Hepatocyte (in vitro differentiated cells): ENCODE results near the gene SPX. TPM values are rescaled to one million over a fixed set of nuclear protein-coding genes. Genes with fewer than 3 reads are reported as not detected.

Source experiments
- DNase-seq: peaks from one replicate; pipeline ENCODE4 v3.0.0-alpha.2; 2016; ENCODE audit warnings: low spot score
- H2AFZ ChIP-seq: fragments of 200-600 bp; sonication (generic); 2 replicates; pipeline ENCODE4 v1.6.0; 2016; ENCODE audit warnings: antibody characterized with exemption, mild to moderate bottlenecking
- H3K27ac ChIP-seq: fragments of 200-600 bp; sonication (generic); 2 replicates; pipeline ENCODE4 v1.5.1; 2016; ENCODE audit warnings: mild to moderate bottlenecking
- H3K27me3 ChIP-seq: fragments of 200-600 bp; sonication (generic); 2 replicates; pipeline ENCODE4 v1.6.1; 2016
- H3K36me3 ChIP-seq: fragments of 200-600 bp; sonication (generic); replicated peaks from 2 replicates; pipeline ENCODE4 v1.5.1; 2016; ENCODE audit warnings: low read depth; ENCODE audit not compliant: insufficient read depth
- H3K4me1 ChIP-seq: fragments of 200-600 bp; sonication (generic); 2 replicates; pipeline ENCODE4 v1.5.1; 2016; ENCODE audit warnings: mild to moderate bottlenecking, moderate library complexity; ENCODE audit not compliant: insufficient read depth
- H3K4me2 ChIP-seq: fragments of 200-600 bp; sonication (generic); 2 replicates; pipeline ENCODE4 v1.6.0; 2016
- H3K4me3 ChIP-seq: fragments of 200-600 bp; sonication (generic); 2 replicates; pipeline ENCODE4 v1.5.1; 2016; ENCODE audit warnings: mild to moderate bottlenecking
- H3K79me2 ChIP-seq: fragments of 200-600 bp; sonication (generic); 2 replicates; pipeline ENCODE4 v1.6.0; 2017; ENCODE audit warnings: mild to moderate bottlenecking
- H3K9me2 ChIP-seq: fragments of 200-600 bp; sonication (generic); replicated peaks from 2 replicates; pipeline ENCODE4 v1.6.0; 2017; ENCODE audit warnings: mild to moderate bottlenecking; ENCODE audit not compliant: insufficient read depth
- H3K9me3 ChIP-seq: fragments of 200-600 bp; sonication (generic); 2 replicates; pipeline ENCODE4 v1.5.1; 2016; ENCODE audit warnings: low read depth, mild to moderate bottlenecking
- H4K20me1 ChIP-seq: fragments of 200-600 bp; sonication (generic); 2 replicates; pipeline ENCODE4 v1.6.0; 2016; ENCODE audit warnings: mild to moderate bottlenecking; ENCODE audit not compliant: insufficient read depth, poor library complexity, severe bottlenecking
- EZH2 ChIP-seq: fragments of 200-600 bp; sonication (generic); IDR thresholded peaks from 2 replicates; pipeline ENCODE4 v1.6.1; 2016; ENCODE audit warnings: antibody characterized with exemption, mild to moderate bottlenecking, borderline replicate concordance
- EZH2phosphoT487 ChIP-seq: fragments of 200-600 bp; sonication (generic); IDR thresholded peaks from one replicate; pipeline ENCODE4 v1.6.1; 2018; ENCODE audit warnings: antibody characterized with exemption, mild to moderate bottlenecking, low read depth, moderate library complexity; ENCODE audit not compliant: unreplicated experiment, severe bottlenecking
- WGBS: methylation state at CpG from one replicate; pipeline ENCODE4 v1.1.6; 2016; ENCODE audit warnings: low lambda C conversion rate; ENCODE audit errors: missing lambda C conversion rate; 5-methylcytosine and 5-hydroxymethylcytosine counted together
- polyA plus RNA-seq: library from polyadenylated mRNA; unstranded; fragments of >200 nt; fragmentation: Nextera tagmentation; extraction: Ambion mirVana; gene quantifications from 2 replicates; pipeline ENCODE4 v1.2.1, GENCODE V29; 2016
- total RNA-seq: library from RNA; depleted of rRNA; stranded (reverse); fragments of >200 nt; gene quantifications from 2 replicates; pipeline ENCODE4 v1.2.3, GENCODE V29; 2014
- TF ChIP-seq, protein P1 (sequence below): fragments of 200-600 bp; sonication (generic); IDR thresholded peaks from 2 replicates; pipeline ENCODE4 v1.5.1; 2016; ENCODE audit warnings: antibody characterized with exemption, mild to moderate bottlenecking; ENCODE audit not compliant: poor library complexity

Gene SPX
- total and polyA plus RNA-seq, 2 experiments from 2014 or later: 0.39 to 0.63 TPM

DNA sequence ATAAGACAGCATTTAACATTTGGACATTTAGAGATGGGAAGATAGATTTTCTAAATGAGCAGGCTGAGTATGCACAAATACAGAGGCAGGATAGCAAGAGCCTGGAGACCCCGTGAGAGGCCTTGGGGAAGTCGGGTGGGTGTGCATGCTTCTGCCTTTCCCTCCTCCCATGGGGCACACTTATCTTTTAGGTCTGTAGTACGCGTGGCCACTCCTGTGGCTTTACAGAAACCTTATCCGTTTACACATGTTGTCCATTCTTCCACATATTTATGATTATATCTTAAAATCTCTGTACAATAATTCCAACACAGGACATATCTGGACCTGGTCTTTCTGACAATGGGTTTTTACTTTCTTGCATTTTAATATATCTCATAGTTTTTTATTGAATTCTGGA lies 45.0 kb downstream of the SPX start:
- H3K79me2 ChIP-seq: no peaks in the 10 kb centered on the region
- H4K20me1 ChIP-seq: no peaks in the 10 kb centered on the region
- no peaks in the 10 kb centered on the region for H3K36me3 ChIP-seq
- TF ChIP-seq EZH2phosphoT487 (no peak), EZH2 (no peak)
- TF ChIP-seq, protein P1, sequence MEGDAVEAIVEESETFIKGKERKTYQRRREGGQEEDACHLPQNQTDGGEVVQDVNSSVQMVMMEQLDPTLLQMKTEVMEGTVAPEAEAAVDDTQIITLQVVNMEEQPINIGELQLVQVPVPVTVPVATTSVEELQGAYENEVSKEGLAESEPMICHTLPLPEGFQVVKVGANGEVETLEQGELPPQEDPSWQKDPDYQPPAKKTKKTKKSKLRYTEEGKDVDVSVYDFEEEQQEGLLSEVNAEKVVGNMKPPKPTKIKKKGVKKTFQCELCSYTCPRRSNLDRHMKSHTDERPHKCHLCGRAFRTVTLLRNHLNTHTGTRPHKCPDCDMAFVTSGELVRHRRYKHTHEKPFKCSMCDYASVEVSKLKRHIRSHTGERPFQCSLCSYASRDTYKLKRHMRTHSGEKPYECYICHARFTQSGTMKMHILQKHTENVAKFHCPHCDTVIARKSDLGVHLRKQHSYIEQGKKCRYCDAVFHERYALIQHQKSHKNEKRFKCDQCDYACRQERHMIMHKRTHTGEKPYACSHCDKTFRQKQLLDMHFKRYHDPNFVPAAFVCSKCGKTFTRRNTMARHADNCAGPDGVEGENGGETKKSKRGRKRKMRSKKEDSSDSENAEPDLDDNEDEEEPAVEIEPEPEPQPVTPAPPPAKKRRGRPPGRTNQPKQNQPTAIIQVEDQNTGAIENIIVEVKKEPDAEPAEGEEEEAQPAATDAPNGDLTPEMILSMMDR: no peak
- no peak overlapping the region for H3K27ac ChIP-seq
- H3K4me1 ChIP-seq: peaks cover 4% of the 10 kb centered on the region
- H3K4me3 ChIP-seq: no peak overlapping the region
- DNase-seq: no peak
- H3K9me3 ChIP-seq: no peaks in the 10 kb centered on the region
- no peaks in the 10 kb centered on the region for H3K9me2 ChIP-seq
- no peaks in the 10 kb centered on the region for H3K27me3 ChIP-seq
- no peak overlapping the region for H2AFZ ChIP-seq
- H3K4me2 ChIP-seq: no peak overlapping the region
- 85% methylated on average over 5 of the region's 5 CpGs for WGBS

DNA sequence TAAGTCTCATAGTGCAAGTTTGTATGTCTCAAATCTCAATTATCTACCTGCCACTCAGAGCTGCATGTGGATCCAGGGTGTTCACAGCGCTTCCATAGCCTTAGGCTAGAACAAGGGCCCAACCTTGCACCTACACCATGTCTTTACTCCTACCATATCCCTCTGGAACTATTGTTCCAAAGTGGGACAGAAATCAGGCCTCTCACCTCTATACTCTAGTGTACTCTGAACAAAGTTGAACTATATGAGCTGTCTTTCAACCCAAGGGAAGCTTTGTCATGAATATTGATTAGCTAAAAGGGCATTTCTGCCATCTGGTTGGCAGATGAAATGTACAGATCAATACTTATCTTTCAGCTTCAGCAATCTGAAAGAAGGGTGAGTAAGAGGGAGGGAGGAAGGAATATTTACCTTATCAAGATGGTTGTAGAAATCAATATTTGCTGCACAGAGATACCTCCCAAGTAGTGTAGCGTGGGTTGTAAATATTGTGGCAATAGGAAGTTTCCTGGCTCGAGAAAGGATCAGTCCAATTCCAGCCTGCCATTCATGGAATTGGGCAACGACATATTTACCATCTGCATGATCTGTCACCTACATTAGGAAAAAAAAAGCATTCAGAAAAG lies 47.8 kb downstream of the SPX start:
- Histone ChIP-seq H3K9me2 (no peaks in the 10 kb centered on the region), H3K36me3 (no peaks in the 10 kb centered on the region), H3K4me1 (no peaks in the 10 kb centered on the region), H3K4me2 (no peak overlapping the region), H4K20me1 (no peaks in the 10 kb centered on the region), H3K9me3 (no peaks in the 10 kb centered on the region), H2AFZ (no peak overlapping the region), H3K27me3 (no peaks in the 10 kb centered on the region), H3K4me3 (no peak overlapping the region), H3K27ac (no peak overlapping the region), H3K79me2 (no peaks in the 10 kb centered on the region)
- 90% methylated on average over 4 of the region's 4 CpGs for WGBS
- TF ChIP-seq EZH2phosphoT487 (no peak), EZH2 (no peak)
- TF ChIP-seq, protein P1: no peak
- no peak for DNase-seq

- Histone ChIP-seq H3K9me3 (no peaks in the 10 kb centered on the region), H3K9me2 (no peaks in the 10 kb centered on the region), H3K4me2 (no peak overlapping the region), H3K79me2 (no peaks in the 10 kb centered on the region), H3K36me3 (no peaks in the 10 kb centered on the region), H4K20me1 (no peaks in the 10 kb centered on the region), H3K27me3 (no peaks in the 10 kb centered on the region), H3K27ac (no peak overlapping the region), H3K4me1 (no peaks in the 10 kb centered on the region), H3K4me3 (no peak overlapping the region), H2AFZ (no peak overlapping the region)
- WGBS: 77% methylated on average over 2 of the region's 2 CpGs
- TF ChIP-seq, protein P1: no peak
- TF ChIP-seq EZH2 (no peak), EZH2phosphoT487 (no peak)
- DNase-seq: no peak
Measured at GRCh38 chr12:21576431-21576830, 50.3 kb downstream of the SPX start.

DNA sequence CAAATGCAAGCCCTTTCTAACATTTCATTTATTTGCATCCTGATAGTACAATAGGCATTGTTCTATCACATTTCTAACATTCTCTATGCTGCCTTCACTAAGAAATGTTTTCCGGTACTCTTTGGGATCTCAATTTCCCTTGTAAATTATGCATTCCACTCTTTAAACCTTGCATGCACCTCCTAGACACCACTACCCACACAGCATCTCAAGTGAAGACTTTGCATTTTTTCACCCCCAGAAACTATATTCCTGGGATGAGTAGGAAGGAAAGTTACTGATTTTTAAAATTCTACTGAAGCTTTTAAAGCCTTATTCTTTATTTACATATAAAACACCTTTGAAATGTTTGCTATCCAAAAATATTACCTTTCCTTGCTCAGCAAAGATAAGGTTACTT lies 51.4 kb downstream of the SPX start:
- Histone ChIP-seq H3K4me1 (no peaks in the 10 kb centered on the region), H3K9me2 (no peaks in the 10 kb centered on the region), H3K27ac (no peak overlapping the region), H3K27me3 (no peaks in the 10 kb centered on the region), H2AFZ (no peak overlapping the region), H3K4me2 (no peak overlapping the region), H3K4me3 (no peak overlapping the region), H3K79me2 (no peaks in the 10 kb centered on the region), H3K9me3 (no peaks in the 10 kb centered on the region), H4K20me1 (no peaks in the 10 kb centered on the region), H3K36me3 (no peaks in the 10 kb centered on the region)
- 86% methylated on average over 1 of the region's 1 CpG for WGBS
- TF ChIP-seq, protein P1: no peak
- TF ChIP-seq EZH2 (no peak), EZH2phosphoT487 (no peak)
- DNase-seq: no peak
